HG03469 (cell line): ENCODE results near the gene LCE3A.

Source experiments
- ATAC-seq: cut with Tn5 transposase; IDR thresholded peaks from one replicate; pipeline ENCODE4 v1.9.1; 2021; ENCODE audit warnings: mild to moderate bottlenecking, moderate library complexity, moderate number of reproducible peaks; ENCODE audit not compliant: unreplicated experiment

LCE3A gene

GRCh38 chr1:152577168-152577567 is 45.7 kb downstream of the LCE3A start:
- no peak for ATAC-seq
